GM12891 (cell line): ENCODE data around the gene ARID1A.

Experiments used
- DNase-seq: peaks from one replicate; pipeline ENCODE4 v3.0.0; 2011; ENCODE audit warnings: low spot score; ENCODE audit not compliant: insufficient read length
- FAIRE-seq: peaks from 2 replicates; lab custom pipeline; 2011; peaks lifted over from hg19 to GRCh38; lab: Jason Lieb, UNC
- PAX5 ChIP-seq: IDR thresholded peaks from 2 replicates; pipeline ENCODE4 v1.6.1; 2011; ENCODE audit warnings: low read length, moderate library complexity, mild to moderate bottlenecking; ENCODE audit not compliant: insufficient read depth, severe bottlenecking
- POLR2A ChIP-seq: IDR thresholded peaks from 2 replicates; pipeline ENCODE4 v1.6.1; 2011; ENCODE audit warnings: low read depth, low read length, control low read depth
- POLR2AphosphoS5 ChIP-seq: IDR thresholded peaks from 2 replicates; pipeline ENCODE4 v1.6.1; 2011; ENCODE audit warnings: low read depth, low read length, control low read depth
- POU2F2 ChIP-seq: IDR thresholded peaks from 2 replicates; pipeline ENCODE4 v1.6.1; 2011; ENCODE audit warnings: low read depth, mild to moderate bottlenecking, control low read depth, low read length, moderate library complexity
- SPI1 ChIP-seq: IDR thresholded peaks from 2 replicates; pipeline ENCODE4 v1.6.1; 2011; ENCODE audit warnings: low read depth, low read length, control low read depth
- TAF1 ChIP-seq: IDR thresholded peaks from 2 replicates; pipeline ENCODE4 v1.6.1; 2011; ENCODE audit warnings: low read depth, low read length, control low read depth

Gene ARID1A

GRCh38 chr1:26786437-26787380, 90.9 kb downstream of the ARID1A start:
- peak; percentile 48 for DNase-seq

GRCh38 chr1:26787381-26787705, 91.5 kb downstream of the ARID1A start:
- FAIRE-seq (no peak), DNase-seq (peak; percentile 50)
- TF ChIP-seq POLR2A, result 0 out of 2 replicates have a peak, but pooled peaks have one; percentile 2
- no peak for TF ChIP-seq POU2F2
- TF ChIP-seq TAF1, result peak; percentile 56; the same call in 1 of the 2 replicates
- TF ChIP-seq SPI1, result no peak
- no peak for TF ChIP-seq PAX5
- TF ChIP-seq POLR2AphosphoS5, result 0 out of 2 replicates have a peak, but pooled peaks have one; percentile 44

More at GRCh38 chr1:26786437-26787380, 90.9 kb downstream of the ARID1A start:
- FAIRE-seq, result peak; percentile 93
- TF ChIP-seq POLR2A (peak; percentile 57), PAX5 (no peak), POLR2AphosphoS5 (peak; percentile 56; the same call in 1 of the 2 replicates), POU2F2 (peak; percentile 47; the same call in 1 of the 2 replicates)

GRCh38 chr1:26787706-26788514, 92.1 kb downstream of the ARID1A start, which contains the start of gene PIGV:
PIGV (plus strand) TSS chr1:26787950; CDS start chr1:26790816, 2,866 bp downstream.
- TF ChIP-seq POLR2AphosphoS5 (peak; percentile 81), TAF1 (peak; percentile 11; the same call in 1 of the 2 replicates), POLR2A (peak; percentile 80; the same call in 1 of the 2 replicates), POU2F2 (no peak), SPI1 (no peak), PAX5 (no peak)
- DNase-seq, result peak; percentile 80
- peak; percentile 96 for FAIRE-seq

GRCh38 chr1:26788515-26788785, 92.6 kb downstream of the ARID1A start:
- FAIRE-seq (no peak), DNase-seq (no peak)
- no peak for TF ChIP-seq SPI1
- peak; percentile 17; the same call in 1 of the 2 replicates for TF ChIP-seq POLR2AphosphoS5

- DNase-seq (peak; percentile 68), FAIRE-seq (peak; percentile 84)
- TF ChIP-seq PAX5 (no peak), SPI1 (no peak), POLR2AphosphoS5 (no peak), TAF1 (peak; percentile 38; the same call in 1 of the 2 replicates), POLR2A (peak; percentile 73; the same call in 1 of the 2 replicates), POU2F2 (0 out of 2 replicates have a peak, but pooled peaks have one; percentile 21)
Observed at GRCh38 chr1:26788836-26789611, 93.2 kb downstream of the ARID1A start.

- FAIRE-seq, result no peak
- TF ChIP-seq POLR2AphosphoS5 (no peak), POU2F2 (no peak), TAF1 (no peak), POLR2A (no peak)
Observed at GRCh38 chr1:26789612-26789865, 93.7 kb downstream of the ARID1A start.

GRCh38 chr1:26789931-26790330, 94.1 kb downstream of the ARID1A start:
- FAIRE-seq, result no peak
- DNase-seq, result no peak
- TF ChIP-seq POLR2AphosphoS5 (no peak), POLR2A (no peak), PAX5 (no peak), POU2F2 (no peak), SPI1 (no peak), TAF1 (no peak)

More at GRCh38 chr1:26789612-26789865, 93.7 kb downstream of the ARID1A start:
- DNase-seq, result no peak

- FAIRE-seq (peak; percentile 78), DNase-seq (no peak)
- no peak for TF ChIP-seq POLR2AphosphoS5
- no peak for TF ChIP-seq SPI1
- TF ChIP-seq POLR2A, result no peak
- no peak for TF ChIP-seq TAF1
- no peak for TF ChIP-seq PAX5
- no peak for TF ChIP-seq POU2F2
Observed at GRCh38 chr1:26790551-26790953, 94.7 kb downstream of the ARID1A start.

GRCh38 chr1:26791148-26791547, 95.3 kb downstream of the ARID1A start:
- DNase-seq (no peak), FAIRE-seq (no peak)
- no peak for TF ChIP-seq POLR2A
- TF ChIP-seq SPI1, result no peak
- TF ChIP-seq PAX5, result no peak
- no peak for TF ChIP-seq POU2F2
- TF ChIP-seq POLR2AphosphoS5, result no peak
- no peak for TF ChIP-seq TAF1
